22Rv1 (cell line): ENCODE data around the gene TWIST2.

Experiments
- CTCF ChIP-seq: fragments of 450-650 bp; IDR thresholded peaks from 2 replicates; pipeline ENCODE4 v1.5.1; 2017; ENCODE audit warnings: mild to moderate bottlenecking
- ZFX ChIP-seq: fragments of 450-650 bp; IDR thresholded peaks from 2 replicates; pipeline ENCODE4 v1.6.1; 2017; ENCODE audit warnings: antibody characterized with exemption, borderline replicate concordance

GRCh38 chr2:238865015-238865719 is 17.3 kb downstream of the TWIST2 start:
- no peak for TF ChIP-seq CTCF
- TF ChIP-seq ZFX: no peak
